Measurements from ENCODE around the gene TAF3.

Gene TAF3

GRCh38 chr10:7881119-7881518 is 62.8 kb downstream of the TAF3 start:
- DNase-seq (ENCODE audit: low read depth): no peak

- no peak for DNase-seq (ENCODE audit: low read depth)
These were observed 67.8 kb downstream of the TAF3 start for GRCh38 chr10:7886056-7886455.

- no peak for DNase-seq (ENCODE audit: low read depth)
These were observed 69.0 kb downstream of the TAF3 start for GRCh38 chr10:7887174-7887816.

- no peak for DNase-seq (ENCODE audit: low read depth)
These were observed 71.7 kb downstream of the TAF3 start for GRCh38 chr10:7889947-7890542.

- DNase-seq (ENCODE audit: low read depth): no peak
These were observed 72.5 kb downstream of the TAF3 start for GRCh38 chr10:7890781-7891180.

GRCh38 chr10:7891634-7892033 is 73.3 kb downstream of the TAF3 start:
- no peak for DNase-seq (ENCODE audit: low read depth)

- DNase-seq (ENCODE audit: low read depth): no peak
These were observed 73.8 kb downstream of the TAF3 start for GRCh38 chr10:7892146-7892545.

GRCh38 chr10:7895699-7896090 is 77.4 kb downstream of the TAF3 start:
- DNase-seq (ENCODE audit: low read depth): no peak

GRCh38 chr10:7896297-7896696 is 78.0 kb downstream of the TAF3 start:
- no peak for DNase-seq (ENCODE audit: low read depth)

GRCh38 chr10:7901256-7901655 is 83.0 kb downstream of the TAF3 start:
- no peak for DNase-seq (ENCODE audit: low read depth)

- no peak for DNase-seq (ENCODE audit: low read depth)
These were observed 84.1 kb downstream of the TAF3 start for GRCh38 chr10:7902413-7902812.

- no peak for DNase-seq (ENCODE audit: low read depth)
These were observed 85.5 kb downstream of the TAF3 start for GRCh38 chr10:7903851-7904250.

- DNase-seq (ENCODE audit: low read depth): no peak
These were observed 87.8 kb downstream of the TAF3 start for GRCh38 chr10:7906128-7906527.

- no peak for DNase-seq (ENCODE audit: low read depth)
These were observed 90.4 kb downstream of the TAF3 start for GRCh38 chr10:7908541-7909210.

GRCh38 chr10:7913126-7913872 is 95.0 kb downstream of the TAF3 start:
- DNase-seq (ENCODE audit: low read depth): no peak

GRCh38 chr10:7915923-7916536 is 97.7 kb downstream of the TAF3 start:
- DNase-seq (ENCODE audit: low read depth): no peak

- DNase-seq (ENCODE audit: low read depth): no peak
These were observed 99.4 kb downstream of the TAF3 start for GRCh38 chr10:7917736-7918135.

- DNase-seq (ENCODE audit: low read depth): no peak
These were observed 104.4 kb downstream of the TAF3 start for GRCh38 chr10:7922707-7923106.

- no peak for DNase-seq (ENCODE audit: low read depth)
These were observed 110.2 kb downstream of the TAF3 start for GRCh38 chr10:7928536-7928935.

- DNase-seq (ENCODE audit: low read depth): no peak
These were observed 114.2 kb downstream of the TAF3 start for GRCh38 chr10:7932301-7933036.

- DNase-seq (ENCODE audit: low read depth): no peak
These were observed 115.0 kb downstream of the TAF3 start for GRCh38 chr10:7933262-7933661.

GRCh38 chr10:7933757-7934156 is 115.5 kb downstream of the TAF3 start:
- DNase-seq (ENCODE audit: low read depth): no peak
